HCT116 (cell line): ENCODE results near the gene EHD1. TPM values are rescaled to one million over a fixed set of nuclear protein-coding genes. Genes with fewer than 3 reads are reported as not detected.

Experiments used
- ATAC-seq: fragments of 200-7000 bp; cut with Tn5 transposase; 2 replicates; pipeline ENCODE4 v1.9.1; 2020; ENCODE audit warnings: mild to moderate bottlenecking, moderate library complexity
- BruUV-seq: library from RNA; stranded (reverse); fragments of 400-500 nt; replicated peaks from 2 replicates; lab custom pipeline; 2021; lab: Mats Ljungman, UMichigan
- CTCF ChIA-PET: fragments of 300-600 bp; sonication (Branson Sonifier 250); formaldehyde crosslinking; loops from one replicate; lab custom pipeline; 2021; ENCODE audit warnings: antibody characterized with exemption; lab: Charles Lee
- POLR2A ChIA-PET: fragments of 300-600, 350-600 bp; sonication (Branson Sonifier 250); formaldehyde crosslinking; loops from one replicate; lab custom pipeline; 2021; ENCODE audit warnings: antibody characterized with exemption; lab: Charles Lee
- RAD21 ChIA-PET, 2 experiments: fragments of 300-600 bp; sonication (Branson Sonifier 250); formaldehyde crosslinking; loops; one replicate each; lab custom pipeline; 2023; ENCODE audit warnings: low total read pairs in 2 of 2; ENCODE audit not compliant: uncharacterized antibody in 2 of 2, unreplicated experiment in 2 of 2, low non-redundant PET in 1 of 2; lab: Charles Lee
- DNase-seq: peaks from one replicate; pipeline ENCODE4 v3.0.0-alpha.2; 2010; ENCODE audit warnings: low read depth, low spot score
- H2AFZ ChIP-seq: fragments of 200-600 bp; shearing (Covaris generic), sonication (generic); 2 replicates; pipeline ENCODE4 v1.6.1; 2017; ENCODE audit warnings: low read depth, mixed run types, mixed read lengths, antibody characterized with exemption, low read length; ENCODE audit not compliant: poor library complexity, severe bottlenecking
- H3K27ac ChIP-seq: 2 replicates; pipeline ENCODE4 v1.5.1; 2012; ENCODE audit warnings: low read depth, low read length
- H3K27me3 ChIP-seq: fragments of 200-600 bp; sonication (generic); 2 replicates; pipeline ENCODE4 v1.6.1; 2016; ENCODE audit warnings: mixed run types, low read length, mixed read lengths; ENCODE audit not compliant: insufficient read depth
- H3K36me3 ChIP-seq, 2 experiments: fragments of 200-500 bp in 1 of 2; fragments of 200-600 bp in 1 of 2; sonication (Bioruptor generic) in 1 of 2; sonication (generic) in 1 of 2; 2 replicates each; pipeline versions ENCODE4 v1.5.1 to v1.6.1; 2014 to 2016; ENCODE audit warnings: low read length in 2 of 2, inconsistent platforms in 1 of 2, mixed read lengths in 1 of 2, mixed run types in 1 of 2; ENCODE audit not compliant: insufficient read depth in 2 of 2, control insufficient read depth in 1 of 2
- H3K4me1 ChIP-seq, 2 experiments: fragments of 200-600 bp in 1 of 2; sonication (generic) in 1 of 2; 2 replicates each; pipeline versions ENCODE4 v1.5.1 to v1.6.1; 2012 to 2017; ENCODE audit warnings: low read length in 2 of 2, inconsistent platforms in 1 of 2, mild to moderate bottlenecking in 1 of 2, mixed read lengths in 1 of 2, mixed run types in 1 of 2, moderate library complexity in 1 of 2; ENCODE audit not compliant: insufficient read depth in 2 of 2, control insufficient read depth in 1 of 2
- H3K4me2 ChIP-seq: fragments of 200-600 bp; sonication (generic); 2 replicates; pipeline ENCODE4 v1.6.1; 2017; ENCODE audit warnings: mixed run types, low read length, mixed read lengths
- H3K4me3 ChIP-seq, 2 experiments: fragments of 200-600 bp in 1 of 2; sonication (generic) in 1 of 2; replicated peaks in 1 of 2; 2 replicates each; pipeline ENCODE4 v1.5.1; 2011 to 2016; ENCODE audit warnings: low read length in 2 of 2, control low read depth in 1 of 2, low read depth in 1 of 2, mild to moderate bottlenecking in 1 of 2, mixed read lengths in 1 of 2, mixed run types in 1 of 2
- H3K79me2 ChIP-seq: fragments of 200-600 bp; sonication (generic); 2 replicates; pipeline ENCODE4 v1.6.1; 2017; ENCODE audit warnings: mild to moderate bottlenecking, mixed run types, low read length, moderate library complexity, mixed read lengths; ENCODE audit not compliant: insufficient read depth
- H3K9ac ChIP-seq: fragments of 200-600 bp; sonication (generic); 2 replicates; pipeline ENCODE4 v1.6.1; 2016; ENCODE audit warnings: low read length, mixed read lengths
- H3K9me2 ChIP-seq: fragments of 200-600 bp; sonication (generic), shearing (Covaris generic); 2 replicates; pipeline ENCODE4 v1.6.1; 2017; ENCODE audit warnings: mixed run types, mild to moderate bottlenecking, moderate library complexity; ENCODE audit not compliant: insufficient read depth
- H3K9me3 ChIP-seq, 2 experiments: fragments of 200-500 bp in 1 of 2; fragments of 200-600 bp in 1 of 2; sonication (Bioruptor generic) in 1 of 2; sonication (generic) in 1 of 2; 2 replicates each; pipeline ENCODE4 v1.6.1; 2014 to 2017; ENCODE audit warnings: low read length in 2 of 2, mixed read lengths in 2 of 2, inconsistent platforms in 1 of 2, low read depth in 1 of 2, mild to moderate bottlenecking in 1 of 2, mixed run types in 1 of 2, moderate library complexity in 1 of 2; ENCODE audit not compliant: control insufficient read depth in 1 of 2, insufficient read depth in 1 of 2
- H4K20me1 ChIP-seq: fragments of 200-600 bp; sonication (generic), shearing (Covaris generic); 2 replicates; pipeline ENCODE4 v1.6.1; 2017; ENCODE audit warnings: mixed run types, mild to moderate bottlenecking, moderate library complexity; ENCODE audit not compliant: insufficient read depth
- CBX3 ChIP-seq: IDR thresholded peaks from 2 replicates; pipeline ENCODE4 v1.6.1; 2012; ENCODE audit warnings: low read depth
- CTCF ChIP-seq, 3 experiments: fragments of 200-600 bp in 1 of 3; sonication (generic) in 1 of 3; IDR thresholded peaks in 2 of 3; conservative IDR thresholded peaks in 1 of 3; 2 replicates each; pipeline ENCODE4 v1.5.1; 2012 to 2017; ENCODE audit warnings: low read depth in 2 of 3, low read length in 2 of 3, antibody characterized with exemption in 1 of 3, borderline replicate concordance in 1 of 3, control low read depth in 1 of 3, mild to moderate bottlenecking in 1 of 3, mixed read lengths in 1 of 3, mixed run types in 1 of 3, moderate library complexity in 1 of 3; ENCODE audit not compliant: insufficient read depth in 1 of 3
- EGR1 ChIP-seq: IDR thresholded peaks from 2 replicates; pipeline ENCODE4 v1.6.1; 2012; ENCODE audit warnings: low read depth
- ELF1 ChIP-seq: IDR thresholded peaks from 2 replicates; pipeline ENCODE4 v1.6.1; 2012; ENCODE audit warnings: low read depth, borderline replicate concordance
- POLR2A ChIP-seq: IDR thresholded peaks from 2 replicates; pipeline ENCODE4 v1.7.0; 2011; ENCODE audit warnings: borderline replicate concordance; ENCODE audit not compliant: insufficient read depth, insufficient read length; ENCODE audit errors: extremely low read depth
- POLR2AphosphoS5 ChIP-seq: IDR thresholded peaks from 2 replicates; pipeline ENCODE4 v1.6.1; 2011; ENCODE audit warnings: mild to moderate bottlenecking, low read depth, low read length, moderate library complexity
- SIN3A ChIP-seq: IDR thresholded peaks from 2 replicates; pipeline ENCODE4 v1.6.1; 2012; ENCODE audit warnings: low read depth
- intact Hi-C: fragments of 100-400 bp; cut with micrococcal nuclease; formaldehyde crosslinking; loops from 2 replicates; pipeline ENCODE4 v1.10.0; 2022
- total RNA-seq: library from RNA; stranded (reverse); gene quantifications from one replicate; pipeline ENCODE4 v1.2.1, GENCODE V29; 2021; ENCODE audit not compliant: unreplicated experiment

EHD1 gene
- total RNA-seq, 1 experiment from 2014 or later: 48.1 TPM

- BruUV-seq: no TSS peak
- H3K4me3 ChIP-seq: 0 out of 4 replicates have a peak overlapping the region, but pooled peaks of 1 of the 2 experiments have one; percentile 13
- no peaks in the 10 kb centered on the region for H3K9me2 ChIP-seq
- ATAC-seq (peak; percentile 97), DNase-seq (no peak)
- ChIA-PET RAD21 (no interaction called here), CTCF (interaction anchor here (2.1 kb wide), 1 partner anchor 9 kb away, joined by 9 read pairs; the partner anchor contains the start of gene CDC42BPG), POLR2A (interaction anchor here (0.8 to 1.3 kb wide), 2 partner anchors 14 to 172 kb away, joined by 3 to 4 read pairs; no protein-coding TSS in a partner anchor)
- H3K9me3 ChIP-seq: no peaks in the 10 kb centered on the region
- no peak overlapping the region for H2AFZ ChIP-seq
- no peaks in the 10 kb centered on the region for H3K79me2 ChIP-seq
- H3K27ac ChIP-seq: peak overlapping the region; percentile 61; the same call in 1 of the 2 replicates
- intact Hi-C loops: no loop called here
- peaks cover 11 to 19% of the 10 kb centered on the region in 2 experiments; a peak in 3 of 4 replicates for H3K36me3 ChIP-seq
- H3K4me2 ChIP-seq: peak overlapping the region; percentile 79
- H3K27me3 ChIP-seq: no peaks in the 10 kb centered on the region
- peak overlapping the region; percentile 54; the same call in 1 of the 2 replicates for H3K9ac ChIP-seq
- H3K4me1 ChIP-seq: peaks cover 12 to 16% of the 10 kb centered on the region in 2 experiments
- TF ChIP-seq POLR2AphosphoS5 (peak; percentile 43; the same call in 1 of the 2 replicates), CTCF (IDR thresholded peaks at IDR 0.05 in 2 of 3, conservative IDR thresholded peaks at IDR 0.05 in 1 of 3; ENCODE audit: borderline replicate concordance in 1 of 3, insufficient read depth in 1 of 3, low read depth in 2 of 3, low read length in 2 of 3) (no peak), ELF1 (no peak), CBX3 (no peak), EGR1 (no peak), POLR2A (no peak), SIN3A (no peak)
- TF ChIP-seq, all 23 proteins: peak for 1
- H4K20me1 ChIP-seq: no peaks in the 10 kb centered on the region
Measured at GRCh38 chr11:64834723-64835615, 43.5 kb downstream of the EHD1 start.
